ENCODE measurements around the gene SEMA6D. TPM values are rescaled to one million over a fixed set of nuclear protein-coding genes. Genes with fewer than 3 reads are reported as not detected.

SEMA6D gene
- total RNA-seq, 1 donor: 3.0 TPM

DNA sequence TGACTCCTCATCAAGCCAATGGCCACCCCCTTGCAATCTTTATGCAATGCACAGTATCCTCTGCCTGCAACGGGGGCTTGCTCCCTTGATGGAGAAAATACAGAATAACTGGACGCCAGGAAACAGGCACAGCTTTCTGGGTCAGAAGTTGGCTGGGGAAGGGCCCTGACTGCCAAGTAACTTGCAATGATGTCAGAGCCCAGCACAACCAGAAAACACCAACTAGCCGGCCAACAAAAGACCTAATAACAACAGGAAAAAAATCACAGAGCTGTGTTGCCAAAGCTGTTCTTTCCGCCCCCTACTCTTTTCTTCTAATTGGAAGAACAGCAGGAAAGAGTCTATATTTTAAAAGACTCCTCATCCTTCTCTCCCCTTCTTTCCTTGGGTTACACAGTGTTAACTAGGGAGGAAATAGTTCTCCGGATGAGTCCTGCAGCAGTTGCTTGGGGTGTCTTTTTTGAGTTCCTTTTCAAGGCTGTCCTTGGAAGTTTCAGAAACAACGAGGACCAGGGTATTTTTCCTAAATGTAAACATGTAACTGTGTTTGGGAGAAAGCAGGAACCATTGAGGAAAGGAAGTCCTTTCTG lies 1.4 kb upstream of the SEMA6D start:
- H3K4me3 ChIP-seq (ENCODE audit: low read depth, low read length): no peak overlapping the region
- TF ChIP-seq, protein P1, sequence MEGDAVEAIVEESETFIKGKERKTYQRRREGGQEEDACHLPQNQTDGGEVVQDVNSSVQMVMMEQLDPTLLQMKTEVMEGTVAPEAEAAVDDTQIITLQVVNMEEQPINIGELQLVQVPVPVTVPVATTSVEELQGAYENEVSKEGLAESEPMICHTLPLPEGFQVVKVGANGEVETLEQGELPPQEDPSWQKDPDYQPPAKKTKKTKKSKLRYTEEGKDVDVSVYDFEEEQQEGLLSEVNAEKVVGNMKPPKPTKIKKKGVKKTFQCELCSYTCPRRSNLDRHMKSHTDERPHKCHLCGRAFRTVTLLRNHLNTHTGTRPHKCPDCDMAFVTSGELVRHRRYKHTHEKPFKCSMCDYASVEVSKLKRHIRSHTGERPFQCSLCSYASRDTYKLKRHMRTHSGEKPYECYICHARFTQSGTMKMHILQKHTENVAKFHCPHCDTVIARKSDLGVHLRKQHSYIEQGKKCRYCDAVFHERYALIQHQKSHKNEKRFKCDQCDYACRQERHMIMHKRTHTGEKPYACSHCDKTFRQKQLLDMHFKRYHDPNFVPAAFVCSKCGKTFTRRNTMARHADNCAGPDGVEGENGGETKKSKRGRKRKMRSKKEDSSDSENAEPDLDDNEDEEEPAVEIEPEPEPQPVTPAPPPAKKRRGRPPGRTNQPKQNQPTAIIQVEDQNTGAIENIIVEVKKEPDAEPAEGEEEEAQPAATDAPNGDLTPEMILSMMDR (IDR thresholded peaks at IDR 0.05; ENCODE audit: insufficient read depth, low read depth, low read length): no peak
- DNase-seq (ENCODE audit: low read depth): no peak

GRCh38 chr15:47716516-47716915 lies 789 bp upstream of the SEMA6D start:
- DNase-seq (ENCODE audit: low read depth): no peak
- H3K4me3 ChIP-seq (ENCODE audit: low read depth, low read length): peak overlapping the region; percentile 82
- TF ChIP-seq, protein P1 (IDR thresholded peaks at IDR 0.05; ENCODE audit: insufficient read depth, low read depth, low read length): no peak

- DNase-seq (ENCODE audit: low read depth): peak; percentile 48
- TF ChIP-seq, protein P1 (IDR thresholded peaks at IDR 0.05; ENCODE audit: insufficient read depth, low read depth, low read length): no peak
- peak overlapping the region; percentile 82 for H3K4me3 ChIP-seq (ENCODE audit: low read depth, low read length)
These were observed 1.5 kb downstream of the SEMA6D start for GRCh38 chr15:47718497-47719437.

DNA sequence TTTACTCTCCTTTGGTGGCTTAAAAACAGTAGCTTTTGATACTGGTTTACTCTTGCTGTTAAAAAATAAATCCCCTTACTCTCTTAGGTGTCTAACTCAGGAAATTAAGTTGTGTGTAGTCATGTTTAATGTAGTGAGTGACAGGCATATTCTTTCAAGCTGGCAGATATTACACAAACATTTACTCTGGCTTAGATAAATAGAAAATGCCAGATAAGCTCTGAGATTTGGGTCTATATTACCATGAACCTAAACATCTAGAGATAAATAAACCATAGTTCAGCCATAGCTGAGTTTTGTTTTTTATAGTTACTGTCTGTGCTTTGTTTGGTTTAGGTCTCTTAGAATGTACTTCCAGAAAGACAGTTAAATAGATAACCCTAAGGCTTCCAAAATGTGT lies 2.4 kb downstream of the SEMA6D start:
- peak overlapping the region; percentile 82 for H3K4me3 ChIP-seq (ENCODE audit: low read depth, low read length)
- DNase-seq (ENCODE audit: low read depth): peak; percentile 52
- TF ChIP-seq, protein P1 (IDR thresholded peaks at IDR 0.05; ENCODE audit: insufficient read depth, low read depth, low read length): no peak

DNA sequence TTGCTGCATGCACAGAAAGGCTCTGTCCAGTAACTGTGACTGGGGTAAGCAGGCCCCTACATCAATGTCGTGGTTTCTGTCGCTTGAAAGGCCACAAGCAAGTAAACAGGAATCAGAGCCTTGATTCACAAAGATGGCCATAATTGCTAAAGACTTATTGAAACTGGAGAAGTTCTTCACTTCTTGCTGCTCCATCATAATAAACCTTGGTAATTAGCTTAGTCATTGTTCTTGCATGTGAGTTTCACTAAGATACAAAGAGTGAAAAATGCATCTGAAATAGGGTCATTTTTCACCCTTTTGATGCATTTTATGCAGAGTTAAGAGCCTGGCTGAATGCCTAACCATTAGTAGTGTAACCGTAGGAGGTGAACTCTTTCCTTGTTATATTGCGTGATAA lies 3.2 kb downstream of the SEMA6D start:
- no peak for DNase-seq (ENCODE audit: low read depth)
- TF ChIP-seq, protein P1 (IDR thresholded peaks at IDR 0.05; ENCODE audit: insufficient read depth, low read depth, low read length): no peak
- H3K4me3 ChIP-seq (ENCODE audit: low read depth, low read length): peak overlapping the region; percentile 82

DNA sequence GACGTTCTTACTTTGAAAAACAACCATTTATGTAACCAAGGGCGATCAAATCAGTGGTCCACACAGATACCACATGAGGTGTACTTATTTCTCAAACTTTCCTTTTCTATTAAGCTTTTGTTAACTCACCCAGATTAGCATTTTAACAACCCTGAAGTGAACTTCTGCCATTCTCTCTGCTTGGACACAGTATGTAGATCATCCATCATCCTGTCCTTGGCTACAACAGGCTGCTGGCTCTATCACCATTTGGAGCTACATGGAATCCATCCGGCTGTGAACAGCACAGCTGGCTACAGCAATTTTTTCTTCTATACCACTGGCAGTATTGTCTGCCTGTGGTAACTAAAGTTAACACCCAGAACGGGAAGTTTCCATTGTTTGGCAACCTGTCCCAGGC lies 4.4 kb downstream of the SEMA6D start:
- DNase-seq (ENCODE audit: low read depth): no peak
- TF ChIP-seq, protein P1 (IDR thresholded peaks at IDR 0.05; ENCODE audit: insufficient read depth, low read depth, low read length): no peak

More for the DNA sequence above, 4.4 kb downstream of the SEMA6D start:
- H3K4me3 ChIP-seq (ENCODE audit: low read depth, low read length): no peak overlapping the region

Measured in fibroblast of villous mesenchyme (primary cell).